PC-9 (cell line): Measurements from ENCODE around the gene DAPK2.

ENCODE experiments used
- CTCF ChIP-seq: fragments of 200-600 bp; sonication (generic); conservative IDR thresholded peaks from 2 replicates; pipeline ENCODE4 v1.6.1; 2017; ENCODE audit warnings: mixed run types, antibody characterized with exemption, mild to moderate bottlenecking, moderate library complexity
- EZH2 ChIP-seq: fragments of 200-600 bp; sonication (generic); IDR thresholded peaks from 2 replicates; pipeline ENCODE4 v1.8.0; 2017; ENCODE audit warnings: antibody characterized with exemption, low read depth

GRCh38 chr15:63971904-63972303, 74.4 kb downstream of the DAPK2 start:
- TF ChIP-seq CTCF (no peak), EZH2 (no peak)
